K562 (cell line): ENCODE data around the gene ETNK1. TPM values are rescaled to one million over a fixed set of nuclear protein-coding genes. Genes with fewer than 3 reads are reported as not detected.
"Not testable (repeated sequence)": the region's sequence is repeated elsewhere in the genome, so short reads cannot be mapped to it uniquely, and the experiment has no call there.

Experiments used
- ATAC-seq: fragments of 200-7000 bp; cut with Tn5 transposase; 3 replicates; pipeline ENCODE4 v1.9.1; 2020; ENCODE audit warnings: moderate library complexity
- BruUV-seq: library from RNA; stranded (reverse); fragments of 400-500 nt; replicated peaks from 2 replicates; lab custom pipeline; 2021; lab: Mats Ljungman, UMichigan
- CTCF ChIA-PET: fragments of 300-600 bp; formaldehyde crosslinking; extraction: SDS; loops from one replicate; lab custom pipeline; 2021; ENCODE audit warnings: low intra/inter-chr PET ratio; lab: Yijun Ruan, JAX
- POLR2A ChIA-PET: fragments of 300-600, 350-650 bp; sonication (Branson Sonifier 250); formaldehyde crosslinking; extraction: SDS; loops from one replicate; lab custom pipeline; 2021; ENCODE audit warnings: antibody characterized with exemption, inconsistent platforms; lab: Yijun Ruan, JAX
- DNase-seq, 4 experiments: peaks; one replicate each; pipeline versions ENCODE4 v3.0.0 to v3.0.0-alpha.2; 2011 to 2018; ENCODE audit warnings: low spot score in 3 of 4, mixed read lengths in 3 of 4; ENCODE audit errors: extremely low read depth in 1 of 4
- FAIRE-seq: peaks from 2 replicates; lab custom pipeline; 2011; peaks lifted over from hg19 to GRCh38; lab: Jason Lieb, UNC
- H2AFZ ChIP-seq: 2 replicates; pipeline ENCODE4 v1.6.0; 2011; ENCODE audit warnings: low read depth, low read length, control low read depth, inconsistent platforms
- H3K27ac ChIP-seq: fragments of 200-600 bp; 3 replicates; pipeline ENCODE4 v1.8.0; 2011; ENCODE audit warnings: low read depth, mild to moderate bottlenecking, control low read depth, inconsistent platforms, low read length, moderate library complexity, mixed read lengths; ENCODE audit errors: extremely low read depth
- H3K27me3 ChIP-seq, 2 experiments: fragments of 300-600 bp in 1 of 2; 2 replicates in 1 of 2; 3 replicates in 1 of 2; pipeline versions ENCODE4 v1.6.0 to v1.8.0; 2011; ENCODE audit warnings: inconsistent platforms in 2 of 2, low read length in 2 of 2, mild to moderate bottlenecking in 1 of 2, mixed read lengths in 1 of 2, moderate library complexity in 1 of 2; ENCODE audit not compliant: control insufficient read depth in 2 of 2, insufficient read depth in 2 of 2
- H3K36me3 ChIP-seq: fragments of 300-600 bp; 3 replicates; pipeline ENCODE4 v1.8.0; 2011; ENCODE audit warnings: mild to moderate bottlenecking, low read length, inconsistent platforms; ENCODE audit not compliant: control insufficient read depth, insufficient read depth
- H3K4me1 ChIP-seq, 2 experiments: fragments of 200-600 bp in 1 of 2; replicated peaks in 1 of 2; 2 replicates in 1 of 2; 3 replicates in 1 of 2; pipeline versions ENCODE4 v1.5.1 to v1.8.0; 2011; ENCODE audit warnings: inconsistent platforms in 2 of 2, low read length in 2 of 2, mild to moderate bottlenecking in 1 of 2, mixed read lengths in 1 of 2, moderate library complexity in 1 of 2; ENCODE audit not compliant: control insufficient read depth in 2 of 2, insufficient read depth in 2 of 2
- H3K4me2 ChIP-seq: 2 replicates; pipeline ENCODE4 v1.6.1; 2011; ENCODE audit warnings: low read length, control low read depth, inconsistent platforms, mixed read lengths; ENCODE audit not compliant: insufficient read depth
- H3K4me3 ChIP-seq: fragments of 200-600 bp; sonication (generic), shearing (Covaris generic); 2 replicates; pipeline ENCODE4 v1.5.1; 2016; ENCODE audit warnings: control low read depth, inconsistent platforms
- H3K79me2 ChIP-seq: fragments of 200-600 bp; 3 replicates; pipeline ENCODE4 v1.8.0; 2011; ENCODE audit warnings: low read length, inconsistent platforms; ENCODE audit not compliant: control insufficient read depth, insufficient read depth
- H3K9ac ChIP-seq, 2 experiments: 2 replicates each; pipeline versions ENCODE4 v1.6.0 to v1.6.1; 2011; ENCODE audit warnings: low read depth in 2 of 2, low read length in 2 of 2, control low read depth in 1 of 2, inconsistent platforms in 1 of 2, mild to moderate bottlenecking in 1 of 2, mixed read lengths in 1 of 2; ENCODE audit not compliant: insufficient read depth in 1 of 2
- H3K9me1 ChIP-seq: one replicate; pipeline ENCODE4 v1.6.0; 2011; ENCODE audit warnings: inconsistent platforms, mild to moderate bottlenecking, low read length, moderate library complexity; ENCODE audit not compliant: control insufficient read depth, insufficient read depth
- H3K9me3 ChIP-seq: replicated peaks from 2 replicates; pipeline ENCODE4 v1.5.1; 2011; ENCODE audit warnings: low read depth, low read length, inconsistent platforms; ENCODE audit not compliant: control insufficient read depth, insufficient read depth
- H4K20me1 ChIP-seq: replicated peaks from 2 replicates; pipeline ENCODE4 v1.6.1; 2011; ENCODE audit warnings: low read length, inconsistent platforms, mixed read lengths; ENCODE audit not compliant: control insufficient read depth, insufficient read depth
- CBX5 ChIP-seq: IDR thresholded peaks from 2 replicates; pipeline ENCODE4 v1.6.1; 2014; ENCODE audit warnings: low read depth, borderline replicate concordance
- GATAD2B ChIP-seq: fragments of 450-650 bp; IDR thresholded peaks from 2 replicates; pipeline ENCODE4 v1.6.1; 2017; ENCODE audit warnings: mild to moderate bottlenecking, borderline replicate concordance
- KHSRP ChIP-seq: fragments of 450-650 bp; IDR thresholded peaks from 2 replicates; pipeline ENCODE4 v1.6.1; 2017
- NFIC ChIP-seq: fragments of 450-650 bp; IDR thresholded peaks from 2 replicates; pipeline ENCODE4 v1.6.1; 2017; ENCODE audit warnings: mild to moderate bottlenecking, inconsistent platforms
- SMARCA4 ChIP-seq: fragments of 450-650 bp; IDR thresholded peaks from 2 replicates; pipeline ENCODE4 v1.6.1; 2016
- ZNF583 ChIP-seq: fragments of 250-450 bp; sonication (Bioruptor Pico); IDR thresholded peaks from 2 replicates; pipeline ENCODE4 v1.4.0; 2020
- ZNF699 ChIP-seq: fragments of 250-450 bp; sonication (Bioruptor Pico); IDR thresholded peaks from 2 replicates; pipeline ENCODE4 v1.8.0; 2021; ENCODE audit warnings: mild to moderate bottlenecking, moderate library complexity; ENCODE audit not compliant: insufficient replicate concordance
- ZNF764 ChIP-seq: fragments of 250-450 bp; sonication (Bioruptor Pico); IDR thresholded peaks from 2 replicates; pipeline ENCODE4 v1.4.0; 2020; ENCODE audit warnings: low read depth, mild to moderate bottlenecking, moderate library complexity
- WGBS: fragments of 100-300 bp; shearing (Covaris generic); methylation state at CpG from one replicate; pipeline ENCODE4 v1.1.6; 2016; ENCODE audit warnings: low coverage, mixed read lengths; ENCODE audit not compliant: insufficient coverage; ENCODE audit errors: missing lambda C conversion rate; 5-methylcytosine and 5-hydroxymethylcytosine counted together
- in situ Hi-C: fragments of 300-500 bp; cut with MboI; formaldehyde crosslinking; loops from 4 replicates; pipeline ENCODE4 v1.15.0; 2018; ENCODE audit warnings: inconsistent platforms, mixed read lengths
- intact Hi-C: fragments of 100-400 bp; cut with micrococcal nuclease; formaldehyde crosslinking; loops from 2 replicates; pipeline ENCODE4 v1.14.2; 2022
- polyA plus RNA-seq, 8 experiments: library from polyadenylated mRNA; depleted of rRNA in 4 of 8; stranded (reverse) in 5 of 8; unstranded in 3 of 8; fragments of >200 nt; fragmentation: Nextera tagmentation in 2 of 8; fragmentation: Illumina TruSeq in 1 of 8; extraction: Ambion mirVana in 2 of 8; extraction: Trizol in 1 of 8; gene quantifications; 2 replicates each; pipeline versions ENCODE4 v1.2.1 to v1.2.3, GENCODE V29; 2011 to 2014; ENCODE audit warnings: inconsistent platforms in 1 of 8, missing spikeins in 1 of 8
- total RNA-seq, 7 experiments: library from RNA; depleted of rRNA in 6 of 7; stranded (reverse); fragments of >200 nt in 6 of 7; fragmentation: Illumina TruSeq in 2 of 7; extraction: Trizol in 2 of 7; gene quantifications; 2 replicates each; pipeline versions ENCODE4 v1.2.1 to v1.2.3, GENCODE V29; 2011 to 2021; ENCODE audit warnings: low replicate concordance in 1 of 7
- TF ChIP-seq, protein P1 (sequence below): IDR thresholded peaks from 3 replicates; pipeline ENCODE4 v1.6.1; 2011; ENCODE audit warnings: borderline replicate concordance, mild to moderate bottlenecking, moderate library complexity; ENCODE audit not compliant: insufficient read length; ENCODE audit errors: extremely low read depth
- TF ChIP-seq, protein P2 (sequence below): fragments of 250-450 bp; sonication (Bioruptor Pico); IDR thresholded peaks from 2 replicates; pipeline ENCODE4 v1.4.0; 2020; ENCODE audit warnings: mild to moderate bottlenecking, moderate library complexity, borderline replicate concordance
- TF ChIP-seq, protein P3 (sequence below): fragments of 250-450 bp; sonication (Bioruptor Pico); IDR thresholded peaks from 2 replicates; pipeline ENCODE4 v1.8.0; 2021; ENCODE audit warnings: moderate library complexity, mild to moderate bottlenecking, inconsistent platforms

Gene ETNK1
- total and polyA plus RNA-seq, 9 of the 15 experiments (the other 6 are each of a cell fraction or from before 2014, with no cell fraction given), result 10.0 to 70.5 (median 36.0) TPM

DNA sequence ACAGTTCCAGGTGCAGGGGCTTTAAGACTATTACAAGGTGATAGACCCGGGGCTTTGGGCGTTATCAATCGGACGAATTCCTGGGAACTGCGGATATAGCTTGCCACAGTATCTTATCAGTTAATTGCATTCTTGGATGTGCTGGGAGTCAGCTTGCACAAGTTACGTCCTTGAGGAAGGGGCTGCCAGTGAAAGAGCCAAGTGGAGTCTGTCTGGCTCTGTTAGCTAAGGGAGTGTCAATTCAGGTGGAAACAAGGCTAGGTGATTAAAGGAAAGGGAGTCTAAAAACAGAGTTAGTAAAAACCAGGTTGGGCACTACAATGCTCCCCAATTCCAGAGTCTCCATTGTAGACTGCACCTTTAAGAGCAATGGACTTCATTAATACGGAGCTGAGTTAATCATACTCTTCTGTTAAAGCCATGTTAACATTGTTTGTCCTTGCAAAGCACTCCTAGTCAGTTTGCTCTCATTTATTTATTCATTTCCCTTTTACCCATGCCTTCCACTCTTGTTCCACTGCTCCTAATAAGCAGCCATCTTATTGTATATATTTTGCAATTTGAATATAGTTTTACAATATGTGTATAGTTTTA lies 76.3 kb downstream of the ETNK1 start:
- 0% methylated on average over 2 of the region's 7 CpGs for WGBS
- CTCF ChIA-PET, FAIRE-seq, BruUV-seq, H3K9me1 ChIP-seq, intact Hi-C loops, H3K4me1 ChIP-seq, H3K4me2 ChIP-seq, DNase-seq, H3K9me3 ChIP-seq, ATAC-seq, H3K27me3 ChIP-seq, H3K4me3 ChIP-seq, H3K27ac ChIP-seq, H2AFZ ChIP-seq, POLR2A ChIA-PET, H4K20me1 ChIP-seq, H3K9ac ChIP-seq, H3K36me3 ChIP-seq, in situ Hi-C loops, H3K79me2 ChIP-seq: not testable (repeated sequence)

DNA sequence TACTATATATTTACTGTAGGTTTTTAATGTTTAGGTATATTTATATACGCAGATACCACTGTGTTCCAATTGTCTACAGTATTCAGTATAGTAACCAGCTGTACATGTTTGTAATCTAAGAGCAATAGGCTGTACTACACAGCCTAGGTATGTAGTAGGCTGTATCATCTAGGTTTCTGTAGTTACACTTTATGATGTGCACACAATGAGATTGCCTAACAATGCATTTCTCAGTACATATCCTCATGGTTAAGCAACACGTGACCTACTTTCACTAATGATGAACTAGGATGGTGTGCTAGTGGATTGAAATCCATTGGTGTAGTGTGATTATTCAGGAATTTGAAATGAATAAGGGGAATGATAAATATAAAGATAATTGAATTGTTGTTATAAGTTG lies 77.7 kb downstream of the ETNK1 start:
- Histone ChIP-seq H3K9me1 (no peaks in the 10 kb centered on the region), H3K4me2 (no peak overlapping the region), H3K9ac (no peak overlapping the region), H4K20me1 (no peaks in the 10 kb centered on the region), H3K9me3 (no peaks in the 10 kb centered on the region), H3K27me3 (no peaks in the 10 kb centered on the region), H3K4me3 (no peak overlapping the region), H3K36me3 (no peaks in the 10 kb centered on the region), H3K4me1 (peaks cover 0 to 4% of the 10 kb centered on the region in 2 experiments; a peak in 2 of 5 replicates), H2AFZ (no peak overlapping the region), H3K27ac (no peak overlapping the region), H3K79me2 (no peaks in the 10 kb centered on the region)
- DNase-seq (no peak), ATAC-seq (no peak), FAIRE-seq (no peak)
- CTCF ChIA-PET, result no interaction called here
- no TSS peak for BruUV-seq
- in situ Hi-C loops, result no loop called here
- POLR2A ChIA-PET, result no interaction called here
- WGBS, result 3% methylated on average over 2 of the region's 2 CpGs
- intact Hi-C loops, result no loop called here
- no peak for TF ChIP-seq ZNF764 (CRISPR knock-in tag)
- TF ChIP-seq NFIC, result no peak
- no peak for TF ChIP-seq KHSRP
- TF ChIP-seq, protein P1, sequence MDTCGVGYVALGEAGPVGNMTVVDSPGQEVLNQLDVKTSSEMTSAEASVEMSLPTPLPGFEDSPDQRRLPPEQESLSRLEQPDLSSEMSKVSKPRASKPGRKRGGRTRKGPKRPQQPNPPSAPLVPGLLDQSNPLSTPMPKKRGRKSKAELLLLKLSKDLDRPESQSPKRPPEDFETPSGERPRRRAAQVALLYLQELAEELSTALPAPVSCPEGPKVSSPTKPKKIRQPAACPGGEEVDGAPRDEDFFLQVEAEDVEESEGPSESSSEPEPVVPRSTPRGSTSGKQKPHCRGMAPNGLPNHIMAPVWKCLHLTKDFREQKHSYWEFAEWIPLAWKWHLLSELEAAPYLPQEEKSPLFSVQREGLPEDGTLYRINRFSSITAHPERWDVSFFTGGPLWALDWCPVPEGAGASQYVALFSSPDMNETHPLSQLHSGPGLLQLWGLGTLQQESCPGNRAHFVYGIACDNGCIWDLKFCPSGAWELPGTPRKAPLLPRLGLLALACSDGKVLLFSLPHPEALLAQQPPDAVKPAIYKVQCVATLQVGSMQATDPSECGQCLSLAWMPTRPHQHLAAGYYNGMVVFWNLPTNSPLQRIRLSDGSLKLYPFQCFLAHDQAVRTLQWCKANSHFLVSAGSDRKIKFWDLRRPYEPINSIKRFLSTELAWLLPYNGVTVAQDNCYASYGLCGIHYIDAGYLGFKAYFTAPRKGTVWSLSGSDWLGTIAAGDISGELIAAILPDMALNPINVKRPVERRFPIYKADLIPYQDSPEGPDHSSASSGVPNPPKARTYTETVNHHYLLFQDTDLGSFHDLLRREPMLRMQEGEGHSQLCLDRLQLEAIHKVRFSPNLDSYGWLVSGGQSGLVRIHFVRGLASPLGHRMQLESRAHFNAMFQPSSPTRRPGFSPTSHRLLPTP, result no peak
- TF ChIP-seq, protein P2, sequence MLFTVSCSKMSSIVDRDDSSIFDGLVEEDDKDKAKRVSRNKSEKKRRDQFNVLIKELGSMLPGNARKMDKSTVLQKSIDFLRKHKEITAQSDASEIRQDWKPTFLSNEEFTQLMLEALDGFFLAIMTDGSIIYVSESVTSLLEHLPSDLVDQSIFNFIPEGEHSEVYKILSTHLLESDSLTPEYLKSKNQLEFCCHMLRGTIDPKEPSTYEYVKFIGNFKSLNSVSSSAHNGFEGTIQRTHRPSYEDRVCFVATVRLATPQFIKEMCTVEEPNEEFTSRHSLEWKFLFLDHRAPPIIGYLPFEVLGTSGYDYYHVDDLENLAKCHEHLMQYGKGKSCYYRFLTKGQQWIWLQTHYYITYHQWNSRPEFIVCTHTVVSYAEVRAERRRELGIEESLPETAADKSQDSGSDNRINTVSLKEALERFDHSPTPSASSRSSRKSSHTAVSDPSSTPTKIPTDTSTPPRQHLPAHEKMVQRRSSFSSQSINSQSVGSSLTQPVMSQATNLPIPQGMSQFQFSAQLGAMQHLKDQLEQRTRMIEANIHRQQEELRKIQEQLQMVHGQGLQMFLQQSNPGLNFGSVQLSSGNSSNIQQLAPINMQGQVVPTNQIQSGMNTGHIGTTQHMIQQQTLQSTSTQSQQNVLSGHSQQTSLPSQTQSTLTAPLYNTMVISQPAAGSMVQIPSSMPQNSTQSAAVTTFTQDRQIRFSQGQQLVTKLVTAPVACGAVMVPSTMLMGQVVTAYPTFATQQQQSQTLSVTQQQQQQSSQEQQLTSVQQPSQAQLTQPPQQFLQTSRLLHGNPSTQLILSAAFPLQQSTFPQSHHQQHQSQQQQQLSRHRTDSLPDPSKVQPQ (CRISPR knock-in tag), result no peak
- TF ChIP-seq, protein P3, sequence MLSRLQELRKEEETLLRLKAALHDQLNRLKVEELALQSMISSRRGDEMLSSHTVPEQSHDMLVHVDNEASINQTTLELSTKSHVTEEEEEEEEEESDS (CRISPR knock-in tag), result no peak
- TF ChIP-seq GATAD2B, result no peak
- no peak for TF ChIP-seq ZNF699 (CRISPR knock-in tag)
- no peak for TF ChIP-seq CBX5
- TF ChIP-seq SMARCA4, result no peak
- no peak for TF ChIP-seq ZNF583
